HG02623 (cell line): ENCODE data around the gene NUFIP2.
A peak's percentile ranks its signal among the peaks of the same experiment; 100 is the strongest.
"Not testable (repeated sequence)": the region's sequence is repeated elsewhere in the genome, so short reads cannot be mapped to it uniquely, and the experiment has no call there.

Experiments
- ATAC-seq: cut with Tn5 transposase; IDR thresholded peaks from one replicate; pipeline ENCODE4 v1.9.1; 2021; ENCODE audit warnings: moderate library complexity; ENCODE audit not compliant: unreplicated experiment

NUFIP2 gene

GRCh38 chr17:29293890-29294579 is at the start of gene NUFIP2:
TSS of gene NUFIP2 (minus strand) at chr17:29294148. CDS start at chr17:29294059, 89 bp downstream.
- ATAC-seq: peak; percentile 84

- no peak for ATAC-seq
Observed at GRCh38 chr17:29342158-29342765, 48.3 kb upstream of the NUFIP2 start.

- ATAC-seq: no peak
Observed at GRCh38 chr17:29341726-29342125, 47.8 kb upstream of the NUFIP2 start.

GRCh38 chr17:29339016-29339415 is 45.1 kb upstream of the NUFIP2 start:
- not testable (repeated sequence) for ATAC-seq

GRCh38 chr17:29331708-29332085 is 37.7 kb upstream of the NUFIP2 start:
- no peak for ATAC-seq

GRCh38 chr17:29331075-29331707 is 37.2 kb upstream of the NUFIP2 start:
- no peak for ATAC-seq

GRCh38 chr17:29327412-29327811 is 33.5 kb upstream of the NUFIP2 start:
- ATAC-seq: no peak

- ATAC-seq: no peak
Observed at GRCh38 chr17:29326023-29326813, 32.3 kb upstream of the NUFIP2 start.

GRCh38 chr17:29322363-29322762 is 28.4 kb upstream of the NUFIP2 start:
- no peak for ATAC-seq

GRCh38 chr17:29303386-29303785 is 9.4 kb upstream of the NUFIP2 start:
- no peak for ATAC-seq

- no peak for ATAC-seq
Observed at GRCh38 chr17:29299031-29299430, 5.1 kb upstream of the NUFIP2 start.

GRCh38 chr17:29295420-29295819 is 1.5 kb upstream of the NUFIP2 start:
- ATAC-seq: no peak

GRCh38 chr17:29294580-29294900 is 592 bp upstream of the NUFIP2 start:
- no peak for ATAC-seq

GRCh38 chr17:29292992-29293889 is 707 bp downstream of the NUFIP2 start:
- no peak for ATAC-seq

GRCh38 chr17:29292071-29292991 is 1.6 kb downstream of the NUFIP2 start:
- no peak for ATAC-seq

GRCh38 chr17:29291163-29291752 is 2.7 kb downstream of the NUFIP2 start:
- no peak for ATAC-seq

- no peak for ATAC-seq
Observed at GRCh38 chr17:29289852-29290251, 4.1 kb downstream of the NUFIP2 start.

GRCh38 chr17:29283961-29284360 is 10.0 kb downstream of the NUFIP2 start:
- no peak for ATAC-seq

- ATAC-seq: no peak
Observed at GRCh38 chr17:29283496-29283895, 10.5 kb downstream of the NUFIP2 start.
